H1 (cell line): ENCODE results near the gene SPEN. TPM values are rescaled to one million over a fixed set of nuclear protein-coding genes. Genes with fewer than 3 reads are reported as not detected.

Source experiments
- ATF2 ChIP-seq: IDR thresholded peaks from 2 replicates; pipeline ENCODE4 v1.6.1; 2012; ENCODE audit warnings: low read length, inconsistent platforms
- CTBP2 ChIP-seq: IDR thresholded peaks from 2 replicates; pipeline ENCODE4 v1.7.0; 2011; ENCODE audit warnings: borderline replicate concordance, mild to moderate bottlenecking, moderate library complexity, mixed read lengths, low read length; ENCODE audit not compliant: insufficient read depth, insufficient read length
- JUN ChIP-seq: IDR thresholded peaks from 2 replicates; pipeline ENCODE4 v1.6.1; 2011; ENCODE audit warnings: low read depth, mild to moderate bottlenecking, improper control_type of control experiment, low read length
- JUND ChIP-seq: IDR thresholded peaks from 2 replicates; pipeline ENCODE4 v1.6.1; 2011; ENCODE audit warnings: mild to moderate bottlenecking, improper control_type of control experiment, low read length
- polyA plus RNA-seq, 7 experiments: library from polyadenylated mRNA; depleted of rRNA in 3 of 7; stranded (reverse) in 5 of 7; unstranded in 2 of 7; fragments of >200 nt in 5 of 7; fragments of 200-250 nt in 2 of 7; gene quantifications; 1 replicate in 5 of 7; 2 replicates in 1 of 7; 4 replicates in 1 of 7; pipeline versions ENCODE4 v1.2.1 to v1.2.3, GENCODE V29; 2011 to 2013; ENCODE audit warnings: missing spikeins in 2 of 7, mixed read lengths in 2 of 7
- total RNA-seq: library from RNA; stranded (reverse); fragmentation: NEBNext Ultra II Directional; extraction: Animal tissue kit (Norgen Biotek cat#: 25700); gene quantifications from 2 replicates; pipeline ENCODE4 v1.2.1, GENCODE V29; 2021

Gene SPEN
- total and polyA plus RNA-seq, 2 of the 8 experiments (the other 6 are each of a cell fraction or from before 2014, with no cell fraction given), result 12.5 to 52.1 TPM

DNA sequence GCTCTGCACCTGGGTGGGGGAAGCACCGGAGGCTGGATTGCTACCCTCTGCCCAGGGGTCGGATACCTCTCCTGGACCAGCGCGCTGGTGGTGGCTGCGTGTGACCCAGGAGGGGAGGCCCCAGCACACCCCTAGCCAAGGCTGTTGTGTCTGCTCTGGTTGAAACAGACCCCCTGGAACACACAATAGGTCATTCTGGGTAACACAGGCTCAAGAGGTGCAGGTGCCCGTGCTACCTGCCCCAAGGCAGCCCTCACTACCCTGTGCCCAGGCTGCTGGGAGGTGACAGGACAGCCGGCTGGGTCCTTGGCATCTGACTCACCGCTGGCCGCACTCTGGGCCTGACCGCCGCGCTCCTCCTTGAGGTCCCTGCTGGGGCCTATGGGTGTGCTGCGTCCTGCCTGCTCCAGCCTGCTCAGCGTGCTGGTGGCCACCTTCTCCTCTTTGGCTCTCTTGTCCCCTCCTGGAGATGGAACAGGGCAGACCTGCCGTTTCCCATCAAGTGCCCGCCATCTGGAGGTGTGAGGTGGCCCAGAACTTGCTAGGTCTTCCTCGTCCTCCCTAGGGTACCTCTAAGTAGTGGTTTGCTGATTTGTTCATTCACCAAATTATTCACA, 98.4 kb downstream of the SPEN start (continued):
- TF ChIP-seq JUN, result no peak
- TF ChIP-seq JUND, result no peak
- no peak for TF ChIP-seq ATF2
- TF ChIP-seq CTBP2, result no peak
